CD4-positive, alpha-beta T cell treated with Interferon gamma for 1 hour (primary cell): ENCODE results near the gene MED15.
"Not testable (repeated sequence)": the region's sequence is repeated elsewhere in the genome, so short reads cannot be mapped to it uniquely, and the experiment has no call there.

Experiments
- DNase-seq: peaks from one replicate; pipeline ENCODE4 v3.0.0-alpha.2; 2020

MED15 gene

GRCh38 chr22:20507253-20508066 lies at the start of gene MED15:
Gene MED15, plus strand, starts transcription at chr22:20507610. Its CDS starts 69 bp downstream, at chr22:20507679.
- peak; percentile 85 for DNase-seq

- DNase-seq = no peak
Observed at GRCh38 chr22:20458530-20459151, 48.8 kb upstream of the MED15 start.

GRCh38 chr22:20459152-20459542 lies 48.3 kb upstream of the MED15 start:
- no peak for DNase-seq

GRCh38 chr22:20459862-20460261 lies 47.5 kb upstream of the MED15 start:
- DNase-seq = no peak

- DNase-seq = peak; percentile 34
Observed at GRCh38 chr22:20463324-20464095, 43.9 kb upstream of the MED15 start.

GRCh38 chr22:20464096-20464614 lies 43.3 kb upstream of the MED15 start:
- peak; percentile 71 for DNase-seq

GRCh38 chr22:20464912-20465758 lies 42.3 kb upstream of the MED15 start:
- DNase-seq = no peak

GRCh38 chr22:20465759-20466077 lies 41.7 kb upstream of the MED15 start:
- no peak for DNase-seq

GRCh38 chr22:20466659-20467379 lies 40.6 kb upstream of the MED15 start:
- no peak for DNase-seq

- no peak for DNase-seq
Observed at GRCh38 chr22:20469110-20469868, 38.1 kb upstream of the MED15 start.

- not testable (repeated sequence) for DNase-seq
Observed at GRCh38 chr22:20470525-20470924, 36.9 kb upstream of the MED15 start.

GRCh38 chr22:20471126-20471833 lies 36.1 kb upstream of the MED15 start:
- no peak for DNase-seq

GRCh38 chr22:20472629-20473442 lies 34.6 kb upstream of the MED15 start:
- DNase-seq = no peak

- no peak for DNase-seq
Observed at GRCh38 chr22:20475115-20475436, 32.3 kb upstream of the MED15 start.

- DNase-seq = not testable (repeated sequence)
Observed at GRCh38 chr22:20475569-20475968, 31.8 kb upstream of the MED15 start.

- not testable (repeated sequence) for DNase-seq
Observed at GRCh38 chr22:20478059-20478458, 29.4 kb upstream of the MED15 start.

GRCh38 chr22:20479612-20480196 lies 27.7 kb upstream of the MED15 start:
- DNase-seq = no peak

GRCh38 chr22:20483143-20483506 lies 24.3 kb upstream of the MED15 start:
- DNase-seq = not testable (repeated sequence)

GRCh38 chr22:20483771-20484170 lies 23.6 kb upstream of the MED15 start:
- no peak for DNase-seq
